Natural killer cell treated with Interleukin-12 subunit alpha and Interleukin-12 subunit beta and Interleukin-15 and Interleukin-18, amount 100 ng/mL, for 72 hours (primary cell): ENCODE data around the gene TMC8. TPM values are rescaled to one million over a fixed set of nuclear protein-coding genes. Genes with fewer than 3 reads are reported as not detected.
"Not testable (repeated sequence)": the region's sequence is repeated elsewhere in the genome, so short reads cannot be mapped to it uniquely, and the experiment has no call there.

Experiments used
- ATAC-seq, 2 donors: fragments of 150-1000 bp; cut with Tn5 transposase in 1 of 2; sonication (Bioruptor Pico), chemical (Tn5 transposase) in 1 of 2; 2 replicates each; pipeline ENCODE4 v1.10.0; 2021
- DNase-seq: peaks from one replicate; pipeline ENCODE4 v3.0.0; 2022; ENCODE audit warnings: low spot score
- H3K27ac Mint-ChIP-seq, 2 donors: 1 replicate in 1 of 2; 2 replicates in 1 of 2; pipeline ENCODE4 v1.8.0; 2022; ENCODE audit warnings: mixed read lengths in 2 of 2, mild to moderate bottlenecking in 1 of 2, moderate library complexity in 1 of 2
- H3K27me3 Mint-ChIP-seq, 2 donors: 1 replicate in 1 of 2; 2 replicates in 1 of 2; pipeline ENCODE4 v1.8.0; 2022; ENCODE audit warnings: mixed read lengths in 2 of 2
- H3K36me3 Mint-ChIP-seq: one replicate; pipeline ENCODE4 v1.8.0; 2022; ENCODE audit warnings: mixed read lengths
- H3K4me1 Mint-ChIP-seq, 2 donors: 1 replicate in 1 of 2; 2 replicates in 1 of 2; pipeline ENCODE4 v1.8.0; 2022; ENCODE audit warnings: low read depth in 2 of 2, mixed read lengths in 2 of 2, mild to moderate bottlenecking in 1 of 2
- H3K4me3 Mint-ChIP-seq: one replicate; pipeline ENCODE4 v1.8.0; 2022; ENCODE audit warnings: mixed read lengths
- H3K9me3 Mint-ChIP-seq: 2 replicates; pipeline ENCODE4 v1.8.0; 2022; ENCODE audit warnings: mixed read lengths
- total RNA-seq, 2 donors: library from RNA; stranded (reverse); gene quantifications; one replicate each; pipeline ENCODE4 v1.2.3, GENCODE V29; 2022

Gene TMC8
- total RNA-seq, 2 donors from 2014 or later = 87.1 to 209 TPM

DNA sequence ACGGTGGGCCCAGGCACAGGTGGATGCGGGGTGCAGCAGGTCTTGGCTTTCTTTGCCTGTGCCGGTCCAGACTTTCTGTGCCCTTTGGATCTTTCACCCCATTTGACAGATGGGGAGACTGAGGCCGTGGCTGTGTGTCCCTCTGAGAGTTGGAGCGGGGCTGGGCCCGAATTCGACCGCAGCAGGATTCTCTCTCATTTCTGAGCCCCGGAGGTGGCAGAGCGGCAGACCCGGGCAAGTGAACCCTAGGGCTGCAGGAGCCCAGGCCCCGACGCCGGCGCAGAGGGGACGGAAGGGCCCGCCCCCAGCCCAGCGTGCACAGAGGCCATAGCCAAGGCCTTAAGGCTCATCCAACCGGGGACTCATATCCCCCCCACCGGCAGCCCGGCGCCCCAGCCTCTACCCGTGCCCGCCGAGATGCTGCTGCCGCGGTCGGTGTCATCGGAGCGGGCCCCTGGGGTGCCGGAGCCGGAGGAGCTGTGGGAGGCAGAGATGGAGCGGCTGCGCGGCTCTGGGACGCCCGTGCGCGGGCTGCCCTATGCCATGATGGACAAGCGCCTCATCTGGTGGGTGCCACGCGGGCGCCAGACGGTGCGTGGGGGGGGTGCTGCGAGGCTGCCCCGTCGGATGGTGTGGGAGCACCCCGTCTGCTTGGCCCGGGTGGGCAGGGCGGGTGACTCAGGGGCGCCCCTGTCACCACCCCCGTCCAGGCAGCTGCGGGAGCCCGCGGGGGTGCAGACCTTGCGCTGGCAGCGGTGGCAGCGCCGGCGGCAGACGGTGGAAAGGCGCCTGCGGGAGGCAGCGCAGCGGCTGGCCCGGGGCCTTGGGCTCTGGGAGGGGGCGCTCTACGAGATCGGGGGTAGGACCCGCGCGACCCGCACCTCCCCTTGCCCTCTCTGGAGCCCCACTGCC lies 857 bp downstream of the TMC8 start:
- Mint-ChIP-seq H3K9me3 (no peaks in the 10 kb centered on the region), H3K27me3 (no peaks in the 10 kb centered on the region), H3K4me3 (peak overlapping the region; percentile 93), H3K36me3 (peaks cover 18% of the 10 kb centered on the region), H3K27ac (peak overlapping the region; percentile 82 to 94), H3K4me1 (peaks cover 45 to 49% of the 10 kb centered on the region in 2 donors)
- ATAC-seq = peak; percentile 26 to 36
- DNase-seq = peak; percentile 66

DNA sequence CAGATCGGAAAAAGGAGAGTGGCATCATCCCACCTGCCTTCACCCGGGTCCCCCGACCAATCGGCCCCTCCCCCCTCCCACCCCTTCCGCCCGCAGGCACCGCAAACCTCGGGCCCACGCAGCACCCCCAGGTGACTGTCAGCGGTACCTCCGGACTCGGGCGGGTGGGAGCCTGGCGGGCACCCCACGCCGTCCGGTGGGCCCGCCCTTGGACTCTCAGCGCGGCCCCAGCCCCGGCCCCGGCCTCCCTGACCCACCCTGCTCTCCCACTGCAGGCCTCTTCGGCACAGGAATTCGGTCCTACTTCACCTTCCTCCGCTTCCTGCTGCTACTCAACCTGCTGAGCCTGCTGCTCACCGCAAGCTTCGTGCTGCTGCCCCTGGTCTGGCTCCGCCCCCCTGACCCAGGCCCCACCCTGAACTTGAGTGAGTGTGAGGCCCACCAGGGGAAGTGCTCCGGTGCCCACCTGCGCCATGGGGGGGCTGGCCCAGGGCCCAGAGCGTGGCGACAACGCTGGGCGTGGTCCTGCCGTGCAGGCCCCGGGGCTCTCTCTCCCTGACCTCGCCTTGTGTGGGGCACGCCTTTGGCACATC lies 1.6 kb downstream of the TMC8 start:
- ATAC-seq = peak; percentile 1 to 2
- peaks cover 18% of the 10 kb centered on the region for H3K36me3 Mint-ChIP-seq
- H3K4me3 Mint-ChIP-seq = peak overlapping the region; percentile 86
- H3K27ac Mint-ChIP-seq = peak overlapping the region; percentile 54 to 72
- H3K4me1 Mint-ChIP-seq = peaks cover 43 to 53% of the 10 kb centered on the region in 2 donors
- no peaks in the 10 kb centered on the region for H3K9me3 Mint-ChIP-seq
- no peaks in the 10 kb centered on the region for H3K27me3 Mint-ChIP-seq
- peak; percentile 68 for DNase-seq

DNA sequence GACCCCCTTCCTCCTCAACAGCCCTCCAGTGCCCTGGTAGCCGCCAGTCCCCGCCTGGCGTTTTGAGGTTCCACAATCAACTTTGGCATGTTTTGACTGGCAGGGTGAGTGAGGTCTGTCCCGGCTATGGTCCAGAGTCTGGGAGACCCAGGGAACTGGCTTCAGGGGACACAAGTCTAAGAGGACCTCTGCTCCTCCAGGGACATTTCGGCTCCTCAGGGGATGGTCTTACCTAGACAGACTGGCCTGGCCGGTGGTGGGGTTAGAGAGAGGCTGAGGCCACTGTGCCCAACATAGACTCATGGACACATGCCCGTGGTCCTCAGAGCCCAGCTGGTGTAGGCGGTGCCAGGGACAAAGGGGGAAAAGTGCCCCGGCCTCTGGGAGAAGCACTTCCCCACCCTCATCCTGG lies 2.2 kb downstream of the TMC8 start:
- Mint-ChIP-seq H3K4me3 (peak overlapping the region; percentile 86), H3K9me3 (no peaks in the 10 kb centered on the region), H3K4me1 (peaks cover 47 to 56% of the 10 kb centered on the region in 2 donors), H3K27ac (peak overlapping the region; percentile 54 to 72), H3K36me3 (peaks cover 18% of the 10 kb centered on the region), H3K27me3 (no peaks in the 10 kb centered on the region)
- ATAC-seq (no peak), DNase-seq (no peak)

DNA sequence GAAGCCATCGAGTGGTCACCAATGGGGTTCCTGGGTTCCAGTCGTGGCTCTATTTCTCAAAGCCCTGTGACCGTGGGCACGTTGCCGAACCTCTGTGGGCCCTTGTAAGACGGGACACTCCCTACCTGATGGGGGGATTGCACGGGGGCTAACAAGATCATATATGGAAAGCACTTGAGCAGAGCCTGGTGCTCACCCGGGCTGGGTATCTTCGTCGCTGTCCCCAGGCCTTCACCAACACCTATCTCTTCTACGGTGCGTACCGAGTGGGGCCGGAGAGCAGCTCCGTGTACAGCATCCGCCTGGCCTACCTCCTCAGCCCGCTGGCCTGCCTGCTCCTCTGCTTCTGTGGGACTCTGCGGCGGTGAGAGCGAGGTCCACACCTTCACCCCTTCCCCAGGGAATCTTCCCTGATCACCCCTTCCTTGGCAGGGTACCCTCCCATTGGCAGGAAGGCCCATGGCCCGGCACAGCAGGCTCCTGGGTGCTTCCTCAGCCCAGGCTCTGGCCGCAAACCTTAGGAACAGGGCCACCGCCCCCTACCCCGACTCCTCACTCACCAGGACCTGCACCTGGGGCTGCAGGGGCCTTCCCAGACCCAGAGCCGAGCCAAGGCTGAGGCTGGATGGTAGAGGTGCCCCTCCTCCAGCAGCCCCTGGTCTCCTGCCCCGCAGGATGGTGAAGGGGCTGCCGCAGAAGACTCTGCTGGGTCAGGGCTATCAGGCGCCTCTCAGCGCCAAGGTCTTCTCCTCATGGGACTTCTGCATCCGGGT lies 2.8 kb downstream of the TMC8 start:
- Mint-ChIP-seq H3K36me3 (peaks cover 18% of the 10 kb centered on the region), H3K9me3 (no peaks in the 10 kb centered on the region), H3K27ac (peak overlapping the region; percentile 54 to 72), H3K27me3 (no peaks in the 10 kb centered on the region), H3K4me1 (peaks cover 49 to 59% of the 10 kb centered on the region in 2 donors), H3K4me3 (peak overlapping the region; percentile 86)
- DNase-seq (no peak), ATAC-seq (no peak)

DNA sequence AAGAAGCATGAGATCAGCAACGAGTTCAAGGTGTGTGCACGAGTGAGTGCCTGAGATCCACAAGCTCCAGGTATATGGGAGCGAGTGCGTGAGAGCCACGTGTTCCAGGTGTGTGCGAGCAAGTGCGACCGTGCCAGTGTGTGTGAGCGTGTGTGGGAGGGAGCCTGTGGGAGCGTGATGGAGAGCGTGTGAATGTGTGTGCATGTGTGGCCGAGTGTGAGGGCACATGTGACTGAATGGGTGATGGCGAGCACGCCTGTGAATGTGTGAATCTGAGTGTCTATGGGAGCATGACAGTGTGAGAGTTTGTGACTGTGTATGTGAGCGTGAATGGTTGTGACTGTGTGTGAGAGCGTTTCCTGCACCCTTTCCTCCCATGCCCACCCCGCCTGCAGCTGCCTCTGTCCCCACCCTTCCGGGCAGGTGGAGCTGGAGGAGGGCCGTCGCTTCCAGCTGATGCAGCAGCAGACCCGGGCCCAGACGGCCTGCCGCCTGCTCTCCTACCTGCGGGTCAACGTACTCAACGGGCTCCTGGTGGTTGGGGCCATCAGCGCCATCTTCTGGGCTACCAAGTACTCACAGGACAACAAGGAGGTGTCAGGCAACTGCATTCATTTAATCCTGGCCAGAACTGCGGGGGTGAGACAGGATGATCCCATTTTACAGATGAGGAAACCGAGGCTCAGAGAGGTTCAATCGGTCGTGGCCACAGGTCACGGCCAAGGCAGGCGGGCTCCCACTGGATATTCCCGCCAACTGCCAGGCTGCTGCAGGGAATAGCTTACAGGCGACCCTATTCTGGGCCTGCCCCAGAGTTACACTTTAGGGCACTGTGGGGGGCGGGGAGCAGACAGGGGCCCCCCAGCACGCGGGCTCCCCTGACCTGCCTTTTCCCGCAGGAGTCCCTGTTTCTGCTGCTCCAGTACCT lies 3.7 kb downstream of the TMC8 start:
- H3K27me3 Mint-ChIP-seq = no peaks in the 10 kb centered on the region
- H3K4me3 Mint-ChIP-seq = peak overlapping the region; percentile 86
- peaks cover 18% of the 10 kb centered on the region for H3K36me3 Mint-ChIP-seq
- peak overlapping the region; percentile 20 to 72 for H3K27ac Mint-ChIP-seq
- peaks cover 47 to 62% of the 10 kb centered on the region in 2 donors for H3K4me1 Mint-ChIP-seq
- ATAC-seq (peak; percentile 26 to 31), DNase-seq (peak; percentile 79)
- no peaks in the 10 kb centered on the region for H3K9me3 Mint-ChIP-seq

DNA sequence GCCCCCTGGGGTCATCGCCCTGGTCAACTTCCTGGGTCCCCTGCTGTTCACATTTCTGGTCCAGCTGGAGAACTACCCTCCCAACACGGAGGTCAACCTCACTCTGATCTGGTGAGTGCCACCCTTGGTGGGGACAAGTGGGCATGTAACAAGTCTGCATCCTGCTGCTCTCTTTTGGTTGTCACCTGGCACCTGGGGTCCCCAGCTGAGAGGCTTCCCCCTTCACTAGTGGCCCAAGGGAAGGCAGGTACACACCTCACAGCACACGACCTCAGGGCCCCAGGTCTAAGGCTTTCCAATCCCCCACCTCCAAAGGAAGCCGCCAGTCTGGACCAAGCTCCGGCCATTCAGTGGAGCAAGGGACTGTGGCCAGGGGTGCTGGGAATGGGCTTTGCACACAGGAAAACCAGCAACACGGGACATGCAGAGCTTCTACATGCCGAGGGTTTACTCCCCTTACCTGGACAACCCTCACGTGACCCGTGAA lies 4.4 kb downstream of the TMC8 start:
- H3K36me3 Mint-ChIP-seq = peaks cover 18% of the 10 kb centered on the region
- H3K27me3 Mint-ChIP-seq = no peaks in the 10 kb centered on the region
- H3K4me1 Mint-ChIP-seq = peaks cover 44 to 60% of the 10 kb centered on the region in 2 donors
- DNase-seq (no peak), ATAC-seq (no peak)
- H3K27ac Mint-ChIP-seq = peak overlapping the region in 1 of 2 donors; percentile 20
- no peaks in the 10 kb centered on the region for H3K9me3 Mint-ChIP-seq
- H3K4me3 Mint-ChIP-seq = no peak overlapping the region

DNA sequence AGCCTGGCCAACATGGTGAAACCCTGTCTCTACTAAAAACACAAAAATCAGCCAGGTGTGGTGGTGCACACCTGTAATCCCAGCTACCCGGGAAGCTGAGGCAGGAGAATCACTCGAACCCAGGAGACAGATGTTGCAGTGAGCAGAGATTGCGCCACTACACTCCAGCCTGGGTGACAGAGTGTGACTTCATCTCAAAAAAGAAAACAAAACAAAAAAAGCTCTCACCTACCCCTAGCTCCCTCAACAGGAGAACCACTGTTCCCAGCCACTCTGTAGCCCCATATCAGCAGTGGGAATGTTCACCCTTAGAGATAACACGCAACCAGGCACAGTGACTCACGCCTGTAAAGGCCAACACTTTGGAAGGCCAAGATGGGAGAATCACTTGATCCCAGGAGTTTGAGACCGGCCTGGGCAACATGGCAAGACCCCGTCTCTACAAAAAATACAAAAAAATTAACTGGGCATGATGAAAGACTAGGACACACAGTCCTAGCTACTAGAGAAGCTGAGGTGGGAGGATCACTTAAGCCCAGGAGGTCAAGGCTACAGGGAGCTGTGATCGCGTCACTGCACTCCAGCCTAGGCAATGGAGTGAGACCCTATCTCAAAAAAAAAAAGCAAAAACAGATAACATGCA lies 5.4 kb downstream of the TMC8 start:
- H3K36me3 Mint-ChIP-seq = peaks cover 18% of the 10 kb centered on the region
- H3K4me3 Mint-ChIP-seq = peak overlapping the region; percentile 26
- peak overlapping the region; percentile 59 to 87 for H3K27ac Mint-ChIP-seq
- H3K27me3 Mint-ChIP-seq = no peaks in the 10 kb centered on the region
- DNase-seq (no peak), ATAC-seq (no peak)
- no peaks in the 10 kb centered on the region for H3K9me3 Mint-ChIP-seq
- peaks cover 49 to 57% of the 10 kb centered on the region in 2 donors for H3K4me1 Mint-ChIP-seq

DNA sequence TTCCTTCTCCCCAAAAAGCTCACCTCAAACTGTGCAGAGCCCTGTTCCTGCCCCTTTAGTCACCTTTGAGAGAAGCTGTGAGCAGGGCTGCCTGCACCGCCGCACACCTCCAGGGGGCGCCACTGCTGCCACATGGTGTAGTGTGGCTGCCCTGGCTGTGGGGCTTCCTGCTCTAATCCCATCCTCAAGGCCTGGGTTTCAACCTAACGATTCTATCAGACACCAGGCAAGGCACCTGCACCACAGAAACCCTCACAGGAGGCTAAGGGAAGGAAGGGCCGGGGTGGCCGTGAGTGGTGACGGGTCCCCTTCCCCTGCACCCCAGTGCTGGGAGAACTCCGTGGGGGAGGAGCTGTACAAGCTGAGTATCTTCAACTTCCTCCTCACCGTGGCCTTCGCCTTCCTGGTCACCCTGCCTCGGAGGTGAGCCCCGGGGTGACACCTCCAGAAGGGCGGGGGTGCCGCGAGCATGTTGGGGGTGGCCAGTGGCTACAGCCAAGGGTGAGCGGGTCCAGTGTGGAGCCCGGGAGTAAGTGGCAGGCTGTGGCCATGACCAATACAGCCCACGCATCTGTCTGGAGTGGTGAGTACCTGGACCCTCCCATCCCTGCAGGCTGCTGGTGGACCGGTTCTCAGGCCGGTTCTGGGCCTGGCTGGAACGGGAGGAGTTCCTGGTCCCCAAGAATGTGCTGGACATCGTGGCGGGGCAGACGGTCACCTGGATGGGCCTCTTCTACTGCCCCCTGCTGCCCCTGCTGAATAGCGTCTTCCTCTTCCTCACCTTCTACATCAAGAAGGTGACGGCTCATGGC lies 7.0 kb downstream of the TMC8 start:
- ATAC-seq = no peak
- no peaks in the 10 kb centered on the region for H3K27me3 Mint-ChIP-seq
- H3K4me1 Mint-ChIP-seq = peaks cover 49 to 60% of the 10 kb centered on the region in 2 donors
- no peaks in the 10 kb centered on the region for H3K9me3 Mint-ChIP-seq
- H3K36me3 Mint-ChIP-seq = peaks cover 18% of the 10 kb centered on the region
- peak; percentile 62 for DNase-seq
- no peak overlapping the region for H3K4me3 Mint-ChIP-seq
- H3K27ac Mint-ChIP-seq = peak overlapping the region; percentile 77 to 84

DNA sequence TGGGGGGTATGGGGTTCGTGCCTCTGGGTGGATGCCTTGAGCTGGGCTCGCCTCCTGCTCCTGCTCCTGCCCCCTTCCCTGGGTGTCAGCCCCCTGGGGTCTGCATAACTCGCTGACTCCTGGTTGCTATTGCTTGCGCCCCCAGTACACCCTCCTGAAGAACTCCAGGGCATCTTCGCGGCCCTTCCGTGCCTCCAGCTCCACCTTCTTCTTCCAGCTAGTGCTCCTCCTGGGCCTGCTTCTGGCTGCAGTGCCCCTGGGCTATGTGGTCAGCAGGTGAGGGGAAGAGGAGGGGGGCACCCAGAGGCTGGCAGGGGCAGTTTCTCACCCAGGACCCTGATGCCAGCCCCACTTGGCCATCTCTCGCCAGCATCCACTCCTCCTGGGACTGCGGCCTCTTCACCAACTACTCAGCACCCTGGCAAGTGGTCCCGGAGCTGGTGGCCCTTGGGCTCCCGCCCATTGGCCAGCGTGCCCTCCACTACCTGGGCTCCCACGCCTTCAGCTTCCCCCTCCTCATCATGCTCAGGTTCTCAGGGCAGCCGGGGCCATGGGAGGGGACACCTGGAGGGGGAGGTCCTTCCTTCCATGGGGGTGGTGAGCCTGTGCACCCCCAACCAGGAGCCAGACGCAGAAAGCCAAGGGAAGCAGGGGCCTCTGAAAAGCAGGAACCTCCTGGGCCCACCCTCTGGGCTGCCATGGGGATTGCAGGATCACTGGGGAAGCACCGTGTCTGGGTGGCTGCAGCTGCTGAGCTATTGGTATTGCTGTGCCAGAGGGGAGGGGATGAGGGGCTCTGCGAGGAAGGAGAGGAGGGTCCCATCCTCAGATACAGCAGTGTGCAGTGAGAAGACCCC lies 7.9 kb downstream of the TMC8 start:
- DNase-seq (no peak), ATAC-seq (no peak)
- Mint-ChIP-seq H3K36me3 (peaks cover 18% of the 10 kb centered on the region), H3K27ac (peak overlapping the region; percentile 77 to 84), H3K9me3 (no peaks in the 10 kb centered on the region), H3K4me3 (no peak overlapping the region), H3K4me1 (peaks cover 46 to 60% of the 10 kb centered on the region in 2 donors), H3K27me3 (no peaks in the 10 kb centered on the region)

DNA sequence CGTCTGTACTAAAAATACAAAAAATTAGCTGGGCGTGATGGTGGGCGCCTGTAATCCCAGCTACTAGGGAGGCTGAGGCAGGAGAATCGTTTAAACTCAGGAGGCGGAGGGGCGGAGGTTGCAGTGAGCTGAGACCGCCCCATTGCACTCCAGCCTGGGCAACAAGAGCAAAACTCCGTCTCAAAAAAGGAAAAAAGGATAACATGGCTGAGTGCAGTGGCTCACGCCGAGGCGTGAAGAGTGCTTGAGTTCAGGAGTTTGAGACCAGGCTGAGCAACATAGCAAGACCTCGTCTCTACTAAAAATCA lies 9.2 kb downstream of the TMC8 start:
- not testable (repeated sequence) for ATAC-seq, H3K27me3 Mint-ChIP-seq, H3K36me3 Mint-ChIP-seq, H3K9me3 Mint-ChIP-seq, DNase-seq
- Mint-ChIP-seq H3K4me1 (peaks cover 33 to 51% of the 10 kb centered on the region in 2 donors), H3K27ac (peak overlapping the region; percentile 34 to 53), H3K4me3 (peak overlapping the region; percentile 56)
